Measurements from ENCODE around the gene PYCARD.

DNA sequence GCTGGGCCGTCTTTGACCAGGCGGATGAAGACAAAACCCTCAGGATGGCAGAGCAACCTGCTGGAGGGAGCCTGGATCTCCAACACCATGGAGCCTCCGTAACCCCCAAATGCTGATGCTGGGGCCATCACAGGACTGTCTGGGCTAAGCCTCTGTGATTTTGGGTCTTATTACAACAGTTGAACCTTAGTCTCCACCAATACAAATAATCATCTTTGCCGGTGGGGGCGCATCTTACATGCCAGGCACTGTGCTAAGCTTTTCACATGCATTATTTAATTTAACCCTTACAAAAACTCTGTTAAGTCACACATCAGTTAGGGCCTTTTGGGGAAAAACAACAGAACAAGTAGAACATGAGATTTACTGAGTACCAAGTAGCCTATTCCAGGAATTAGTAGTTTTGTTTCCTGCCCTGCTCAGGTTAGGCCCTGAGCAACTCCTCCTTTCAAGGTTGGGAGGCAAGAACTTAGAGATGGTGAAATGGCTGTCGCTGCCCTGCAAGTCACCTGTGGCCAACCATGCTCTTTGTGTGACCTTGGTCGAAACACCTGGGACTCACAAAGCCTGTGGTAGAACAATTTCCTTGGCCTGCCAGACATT, 48.3 kb upstream of the PYCARD start:
- TF ChIP-seq, protein P1, sequence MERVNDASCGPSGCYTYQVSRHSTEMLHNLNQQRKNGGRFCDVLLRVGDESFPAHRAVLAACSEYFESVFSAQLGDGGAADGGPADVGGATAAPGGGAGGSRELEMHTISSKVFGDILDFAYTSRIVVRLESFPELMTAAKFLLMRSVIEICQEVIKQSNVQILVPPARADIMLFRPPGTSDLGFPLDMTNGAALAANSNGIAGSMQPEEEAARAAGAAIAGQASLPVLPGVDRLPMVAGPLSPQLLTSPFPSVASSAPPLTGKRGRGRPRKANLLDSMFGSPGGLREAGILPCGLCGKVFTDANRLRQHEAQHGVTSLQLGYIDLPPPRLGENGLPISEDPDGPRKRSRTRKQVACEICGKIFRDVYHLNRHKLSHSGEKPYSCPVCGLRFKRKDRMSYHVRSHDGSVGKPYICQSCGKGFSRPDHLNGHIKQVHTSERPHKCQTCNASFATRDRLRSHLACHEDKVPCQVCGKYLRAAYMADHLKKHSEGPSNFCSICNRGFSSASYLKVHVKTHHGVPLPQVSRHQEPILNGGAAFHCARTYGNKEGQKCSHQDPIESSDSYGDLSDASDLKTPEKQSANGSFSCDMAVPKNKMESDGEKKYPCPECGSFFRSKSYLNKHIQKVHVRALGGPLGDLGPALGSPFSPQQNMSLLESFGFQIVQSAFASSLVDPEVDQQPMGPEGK (CRISPR knock-in tag; IDR thresholded peaks at IDR 0.05; ENCODE audit: borderline replicate concordance) = no peak
- TF ChIP-seq ZC3H10 (CRISPR knock-in tag; IDR thresholded peaks at IDR 0.05) (no peak), GLIS3 (CRISPR knock-in tag; IDR thresholded peaks at IDR 0.05) (no peak)
